Gastroesophageal sphincter (tissue), 2 donors: ENCODE data around the gene PRKCZ.

Experiments
- POLR2A ChIP-seq, 2 donors: fragments of 450-650 bp; IDR thresholded peaks; one replicate each; pipeline ENCODE4 v1.6.1; 2017; ENCODE audit warnings: antibody characterized with exemption in 2 of 2, mild to moderate bottlenecking in 2 of 2, moderate library complexity in 1 of 2
- POLR2AphosphoS5 ChIP-seq: sonication (generic); formaldehyde crosslinking; IDR thresholded peaks from one replicate; pipeline ENCODE4 v1.6.1; 2017; ENCODE audit warnings: antibody characterized with exemption

DNA sequence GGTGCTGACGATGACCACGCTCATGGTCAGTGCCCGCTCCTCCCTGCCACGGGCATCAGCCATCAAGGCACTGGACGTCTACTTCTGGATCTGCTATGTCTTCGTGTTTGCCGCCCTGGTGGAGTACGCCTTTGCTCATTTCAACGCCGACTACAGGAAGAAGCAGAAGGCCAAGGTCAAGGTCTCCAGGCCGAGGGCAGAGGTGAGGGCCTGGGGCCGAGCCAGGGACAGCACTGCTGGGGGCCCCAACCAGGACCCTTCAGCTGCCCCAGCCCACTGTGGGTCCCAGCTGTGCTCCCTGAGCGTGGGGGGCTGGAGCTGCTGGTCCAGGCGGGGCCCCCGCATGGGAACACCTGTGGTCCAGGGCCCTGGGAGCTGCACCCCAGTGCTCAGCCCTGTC lies 20.6 kb upstream of the PRKCZ start:
- TF ChIP-seq POLR2A (IDR thresholded peaks at IDR 0.05) (no peak), POLR2AphosphoS5 (no peak)
